ENCODE data around the gene IGFBPL1.

Gene IGFBPL1

GRCh38 chr9:38357350-38358114 lies 66.7 kb downstream of the IGFBPL1 start:
- H3K27ac ChIP-seq: no peak overlapping the region
- no peak for TF ChIP-seq CTCF (IDR thresholded peaks at IDR 0.05)
- TF ChIP-seq ZFX (IDR thresholded peaks at IDR 0.05; ENCODE audit: borderline replicate concordance): no peak

GRCh38 chr9:38356851-38357250 lies 67.4 kb downstream of the IGFBPL1 start:
- TF ChIP-seq CTCF (IDR thresholded peaks at IDR 0.05): no peak
- TF ChIP-seq ZFX (IDR thresholded peaks at IDR 0.05; ENCODE audit: borderline replicate concordance): no peak
- no peak overlapping the region for H3K27ac ChIP-seq
